H9 (cell line): Measurements from ENCODE around the gene MCL1. TPM values are rescaled to one million over a fixed set of nuclear protein-coding genes. Genes with fewer than 3 reads are reported as not detected.

Experiments
- DNase-seq: peaks from one replicate; pipeline ENCODE4 v3.0.0-alpha.2; 2017
- H2AFZ ChIP-seq: one replicate; pipeline ENCODE4 v1.6.1; 2013; ENCODE audit warnings: mild to moderate bottlenecking, low read length, control low read depth, moderate library complexity
- H2AK5ac ChIP-seq: 2 replicates; pipeline ENCODE4 v1.6.1; 2013; ENCODE audit warnings: low read length, control low read depth, mixed read lengths; ENCODE audit not compliant: insufficient read length
- H2BK120ac ChIP-seq: one replicate; pipeline ENCODE4 v1.6.1; 2013; ENCODE audit warnings: low read depth, mild to moderate bottlenecking, low read length, control low read depth, inconsistent platforms; ENCODE audit not compliant: poor library complexity, severe bottlenecking
- H2BK12ac ChIP-seq: 2 replicates; pipeline ENCODE4 v1.6.1; 2013; ENCODE audit warnings: low read length, control low read depth, mixed read lengths, low read depth; ENCODE audit not compliant: insufficient read length
- H2BK15ac ChIP-seq: 2 replicates; pipeline ENCODE4 v1.6.1; 2013; ENCODE audit warnings: low read depth, low read length, control low read depth
- H2BK20ac ChIP-seq: one replicate; pipeline ENCODE4 v1.6.1; 2013; ENCODE audit warnings: low read depth, mild to moderate bottlenecking, low read length, control low read depth, inconsistent platforms; ENCODE audit not compliant: poor library complexity, severe bottlenecking
- H2BK5ac ChIP-seq: 2 replicates; pipeline ENCODE4 v1.6.1; 2013; ENCODE audit warnings: low read length, control low read depth, mixed read lengths; ENCODE audit not compliant: insufficient read length
- H3K14ac ChIP-seq: 2 replicates; pipeline ENCODE4 v1.6.1; 2013; ENCODE audit warnings: low read length, control low read depth; ENCODE audit not compliant: insufficient read depth
- H3K18ac ChIP-seq: 2 replicates; pipeline ENCODE4 v1.6.1; 2013; ENCODE audit warnings: low read depth, mild to moderate bottlenecking, mixed read lengths, low read length, control low read depth; ENCODE audit not compliant: insufficient read length
- H3K23ac ChIP-seq: 2 replicates; pipeline ENCODE4 v1.6.1; 2013; ENCODE audit warnings: low read length, control low read depth, mixed read lengths, low read depth; ENCODE audit not compliant: insufficient read length
- H3K23me2 ChIP-seq: 2 replicates; pipeline ENCODE4 v1.6.1; 2013; ENCODE audit warnings: low read depth, mild to moderate bottlenecking, mixed read lengths, low read length, control low read depth; ENCODE audit not compliant: insufficient read length, poor library complexity, severe bottlenecking
- H3K27ac ChIP-seq: 2 replicates; pipeline ENCODE4 v1.5.1; 2013; ENCODE audit warnings: low read length, control low read depth, mixed read lengths, low read depth; ENCODE audit not compliant: insufficient read length
- H3K27me3 ChIP-seq: 2 replicates; pipeline ENCODE4 v1.6.1; 2013; ENCODE audit warnings: low read length, control low read depth, inconsistent platforms; ENCODE audit not compliant: insufficient read depth
- H3K4ac ChIP-seq: 2 replicates; pipeline ENCODE4 v1.6.1; 2013; ENCODE audit warnings: low read depth, mild to moderate bottlenecking, control low read depth, inconsistent platforms, low read length, moderate library complexity
- H3K4me1 ChIP-seq: 2 replicates; pipeline ENCODE4 v1.6.1; 2013; ENCODE audit warnings: low read length, control low read depth, inconsistent platforms; ENCODE audit not compliant: insufficient read depth
- H3K4me2 ChIP-seq: 2 replicates; pipeline ENCODE4 v1.6.1; 2013; ENCODE audit warnings: low read length, control low read depth, mixed read lengths; ENCODE audit not compliant: insufficient read length, insufficient read depth
- H3K56ac ChIP-seq: 2 replicates; pipeline ENCODE4 v1.6.1; 2013; ENCODE audit warnings: low read depth, mild to moderate bottlenecking, mixed read lengths, low read length, control low read depth; ENCODE audit not compliant: insufficient read length
- H3K79me1 ChIP-seq: 2 replicates; pipeline ENCODE4 v1.6.1; 2013; ENCODE audit warnings: low read depth, mild to moderate bottlenecking, moderate library complexity, low read length, control low read depth, inconsistent platforms; ENCODE audit not compliant: insufficient read depth, poor library complexity, severe bottlenecking
- H3K79me2 ChIP-seq: 2 replicates; pipeline ENCODE4 v1.6.1; 2013; ENCODE audit warnings: low read length, control low read depth, inconsistent platforms; ENCODE audit not compliant: insufficient read depth
- H3K9ac ChIP-seq: 2 replicates; pipeline ENCODE4 v1.6.1; 2013; ENCODE audit warnings: low read length, control low read depth, mixed read lengths; ENCODE audit not compliant: insufficient read length; ENCODE audit errors: extremely low read depth
- H3K9me3 ChIP-seq: one replicate; pipeline ENCODE4 v1.6.1; 2013; ENCODE audit warnings: low read depth, low read length, inconsistent platforms; ENCODE audit not compliant: control insufficient read depth
- H3T11ph ChIP-seq: one replicate; pipeline ENCODE4 v1.6.1; 2013; ENCODE audit warnings: mild to moderate bottlenecking, low read length, control low read depth, inconsistent platforms
- H4K20me1 ChIP-seq: one replicate; pipeline ENCODE4 v1.6.1; 2013; ENCODE audit not compliant: control insufficient read depth, insufficient read length, insufficient read depth
- H4K5ac ChIP-seq: 2 replicates; pipeline ENCODE4 v1.6.1; 2013; ENCODE audit warnings: low read depth, mild to moderate bottlenecking, mixed read lengths, low read length, control low read depth; ENCODE audit not compliant: insufficient read length
- H4K8ac ChIP-seq: replicated peaks from 2 replicates; pipeline ENCODE4 v1.6.1; 2013; ENCODE audit warnings: low read length, control low read depth, mixed read lengths, low read depth; ENCODE audit not compliant: insufficient read length
- H4K91ac ChIP-seq: 2 replicates; pipeline ENCODE4 v1.6.1; 2013; ENCODE audit warnings: low read depth, mild to moderate bottlenecking, moderate library complexity, mixed read lengths, low read length, control low read depth; ENCODE audit not compliant: insufficient read length
- H3K27ac Mint-ChIP-seq, 3 experiments: 2 replicates in 2 of 3; 3 replicates in 1 of 3; pipeline ENCODE4 v1.8.0; 2020 to 2021; ENCODE audit warnings: mixed read lengths in 3 of 3, mild to moderate bottlenecking in 1 of 3, moderate library complexity in 1 of 3
- H3K27me3 Mint-ChIP-seq: 2 replicates; pipeline ENCODE4 v1.8.0; 2021; ENCODE audit warnings: low read depth, mild to moderate bottlenecking, moderate library complexity, mixed read lengths
- H3K36me3 Mint-ChIP-seq, 3 experiments: 2 replicates in 2 of 3; 3 replicates in 1 of 3; pipeline ENCODE4 v1.8.0; 2020 to 2021; ENCODE audit warnings: low read depth in 3 of 3, mixed read lengths in 3 of 3; ENCODE audit not compliant: insufficient read depth in 1 of 3
- H3K4me1 Mint-ChIP-seq, 2 experiments: 2 replicates each; pipeline ENCODE4 v1.8.0; 2020; ENCODE audit warnings: mixed read lengths in 2 of 2
- H3K4me3 Mint-ChIP-seq, 2 experiments: 2 replicates in 1 of 2; 3 replicates in 1 of 2; pipeline ENCODE4 v1.8.0; 2020 to 2021; ENCODE audit warnings: mild to moderate bottlenecking in 2 of 2, mixed read lengths in 2 of 2, moderate library complexity in 1 of 2
- H3K9me3 Mint-ChIP-seq, 2 experiments: 2 replicates in 1 of 2; 3 replicates in 1 of 2; pipeline ENCODE4 v1.8.0; 2020; ENCODE audit warnings: mild to moderate bottlenecking in 2 of 2, mixed read lengths in 2 of 2, moderate library complexity in 1 of 2
- WGBS: extraction: QIAGEN DNeasy Blood & Tissue Kit; methylation state at CpG from one replicate; pipeline ENCODE4 v1.1.7; 2013; ENCODE audit warnings: missing lambda C conversion rate, low lambda C conversion rate, mixed read lengths; ENCODE audit not compliant: insufficient read length; ENCODE audit errors: extremely low coverage; 5-methylcytosine and 5-hydroxymethylcytosine counted together
- total RNA-seq: library from RNA; stranded (reverse); gene quantifications from 2 replicates; pipeline ENCODE4 v1.2.1, GENCODE V29; 2021
- TF ChIP-seq, protein P1 (sequence below): fragments of 200-600 bp; sonication (generic); conservative IDR thresholded peaks from 3 replicates; pipeline ENCODE4 v1.8.0; 2021; ENCODE audit warnings: antibody characterized with exemption, mild to moderate bottlenecking

Gene MCL1
- total RNA-seq, 1 experiment from 2014 or later: 247 TPM

DNA sequence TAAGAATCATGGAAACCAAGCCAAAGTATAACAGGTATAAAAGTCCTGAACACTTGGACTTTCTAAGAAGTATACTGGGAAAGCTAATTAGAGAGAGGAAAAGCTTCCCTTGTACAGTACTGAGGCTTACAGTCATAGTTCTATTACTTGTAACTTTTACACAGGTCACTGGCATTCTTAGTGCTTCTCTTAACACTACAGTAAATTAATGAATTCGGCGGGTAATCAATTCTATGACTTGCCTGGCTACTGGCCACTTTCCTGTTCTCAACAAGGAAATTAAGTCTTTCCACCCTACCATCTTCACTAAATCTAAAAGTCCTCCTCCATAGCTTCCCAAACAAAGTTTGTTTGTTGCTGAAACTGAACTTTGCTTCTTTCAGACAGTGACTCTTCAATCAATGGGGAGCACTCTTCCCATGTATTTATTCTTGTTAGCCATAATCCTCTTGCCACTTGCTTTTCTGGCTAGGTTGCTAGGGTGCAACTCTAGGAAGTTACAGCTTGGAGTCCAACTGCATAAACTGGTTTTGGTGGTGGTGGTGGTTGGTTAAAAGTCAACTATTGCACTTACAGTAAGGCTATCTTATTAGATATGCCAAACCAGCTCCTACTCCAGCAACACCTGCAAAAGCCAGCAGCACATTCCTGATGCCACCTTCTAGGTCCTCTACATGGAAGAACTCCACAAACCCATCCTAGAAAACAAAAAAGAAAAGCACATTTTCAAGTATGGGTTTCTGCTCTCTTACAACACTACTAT lies 2.4 kb downstream of the MCL1 start:
- H4K20me1 ChIP-seq: no peaks in the 10 kb centered on the region
- H3K9me3 ChIP-seq: no peaks in the 10 kb centered on the region
- peaks cover 50 to 63% of the 10 kb centered on the region in 2 experiments for H3K4me1 Mint-ChIP-seq
- TF ChIP-seq, protein P1, sequence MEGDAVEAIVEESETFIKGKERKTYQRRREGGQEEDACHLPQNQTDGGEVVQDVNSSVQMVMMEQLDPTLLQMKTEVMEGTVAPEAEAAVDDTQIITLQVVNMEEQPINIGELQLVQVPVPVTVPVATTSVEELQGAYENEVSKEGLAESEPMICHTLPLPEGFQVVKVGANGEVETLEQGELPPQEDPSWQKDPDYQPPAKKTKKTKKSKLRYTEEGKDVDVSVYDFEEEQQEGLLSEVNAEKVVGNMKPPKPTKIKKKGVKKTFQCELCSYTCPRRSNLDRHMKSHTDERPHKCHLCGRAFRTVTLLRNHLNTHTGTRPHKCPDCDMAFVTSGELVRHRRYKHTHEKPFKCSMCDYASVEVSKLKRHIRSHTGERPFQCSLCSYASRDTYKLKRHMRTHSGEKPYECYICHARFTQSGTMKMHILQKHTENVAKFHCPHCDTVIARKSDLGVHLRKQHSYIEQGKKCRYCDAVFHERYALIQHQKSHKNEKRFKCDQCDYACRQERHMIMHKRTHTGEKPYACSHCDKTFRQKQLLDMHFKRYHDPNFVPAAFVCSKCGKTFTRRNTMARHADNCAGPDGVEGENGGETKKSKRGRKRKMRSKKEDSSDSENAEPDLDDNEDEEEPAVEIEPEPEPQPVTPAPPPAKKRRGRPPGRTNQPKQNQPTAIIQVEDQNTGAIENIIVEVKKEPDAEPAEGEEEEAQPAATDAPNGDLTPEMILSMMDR: no peak
- H3K27me3 Mint-ChIP-seq: peaks cover 3% of the 10 kb centered on the region; the same call in 1 of the 2 replicates
- H3K4me1 ChIP-seq: peaks cover 4% of the 10 kb centered on the region
- no peak overlapping the region for H2AFZ ChIP-seq
- H2AK5ac ChIP-seq: no peak overlapping the region
- no peak overlapping the region for H2BK20ac ChIP-seq
- no peak overlapping the region for H3K56ac ChIP-seq
- peaks cover 7% of the 10 kb centered on the region for H3K23me2 ChIP-seq
- no peak overlapping the region for H3K4ac ChIP-seq
- H3K4me3 Mint-ChIP-seq: peak overlapping the region; percentile 96 to 97
- H3T11ph ChIP-seq: no peak overlapping the region
- H2BK120ac ChIP-seq: no peak overlapping the region
- peak overlapping the region; percentile 99 for H3K27ac Mint-ChIP-seq
- H2BK12ac ChIP-seq: no peak overlapping the region
- peaks cover 63 to 70% (median 66%) of the 10 kb centered on the region in 3 experiments for H3K36me3 Mint-ChIP-seq
- no peaks in the 10 kb centered on the region for H3K27me3 ChIP-seq
- H3K79me2 ChIP-seq: peaks cover 35% of the 10 kb centered on the region
- no peak overlapping the region for H3K14ac ChIP-seq
- H4K8ac ChIP-seq: no peak overlapping the region
- H4K5ac ChIP-seq: no peak overlapping the region
- no peak overlapping the region for H2BK15ac ChIP-seq
- no peak overlapping the region for H3K23ac ChIP-seq
- H3K4me2 ChIP-seq: peak overlapping the region; percentile 98
- no peak overlapping the region for H3K18ac ChIP-seq
- H4K91ac ChIP-seq: no peak overlapping the region
- H3K79me1 ChIP-seq: no peaks in the 10 kb centered on the region
- no CpG with 5 or more reads among the region's 2 CpGs for WGBS
- H3K9me3 Mint-ChIP-seq: peaks cover 6 to 15% of the 10 kb centered on the region in 2 experiments; a peak in 4 of 5 replicates
- no peak overlapping the region for H3K27ac ChIP-seq
- no peak for DNase-seq
- H3K9ac ChIP-seq: peak overlapping the region; percentile 98
- H2BK5ac ChIP-seq: no peak overlapping the region
